ENCODE results near the gene SFXN4.
"Not testable (repeated sequence)": the region's sequence is repeated elsewhere in the genome, so short reads cannot be mapped to it uniquely, and the experiment has no call there.

The SFXN4 gene

DNA sequence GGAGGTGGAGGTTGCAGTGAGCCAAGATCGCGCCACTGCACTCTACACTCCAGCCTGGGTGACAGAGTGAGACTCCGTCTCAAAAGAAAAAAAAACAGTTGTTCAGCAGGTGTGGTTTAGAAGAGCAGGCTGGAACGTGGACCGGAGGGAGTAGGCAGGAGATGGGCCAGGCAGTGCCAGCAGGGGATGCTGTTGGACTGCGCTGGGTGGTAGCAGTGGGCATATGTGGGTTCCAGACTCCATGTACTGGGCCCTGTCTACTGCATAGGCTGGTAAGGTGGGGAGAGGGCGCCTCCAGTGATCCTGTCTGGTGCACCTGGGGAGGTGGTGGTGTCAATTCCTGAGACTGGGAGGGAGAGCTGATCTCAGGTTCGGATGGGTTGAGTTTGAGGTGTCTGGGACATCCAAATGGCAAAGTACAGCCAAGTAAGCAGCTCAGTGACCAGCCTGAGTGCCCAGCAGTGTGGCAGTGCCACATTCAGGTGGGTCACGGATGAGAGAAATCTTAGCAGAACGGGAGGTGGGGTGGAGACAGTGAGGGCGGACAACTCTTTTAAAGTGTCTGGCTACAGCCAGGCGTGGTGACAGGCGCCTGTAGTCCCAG lies 25.9 kb downstream of the SFXN4 start:
- DNase-seq (ENCODE audit: low read depth) = peak; percentile 31

DNA sequence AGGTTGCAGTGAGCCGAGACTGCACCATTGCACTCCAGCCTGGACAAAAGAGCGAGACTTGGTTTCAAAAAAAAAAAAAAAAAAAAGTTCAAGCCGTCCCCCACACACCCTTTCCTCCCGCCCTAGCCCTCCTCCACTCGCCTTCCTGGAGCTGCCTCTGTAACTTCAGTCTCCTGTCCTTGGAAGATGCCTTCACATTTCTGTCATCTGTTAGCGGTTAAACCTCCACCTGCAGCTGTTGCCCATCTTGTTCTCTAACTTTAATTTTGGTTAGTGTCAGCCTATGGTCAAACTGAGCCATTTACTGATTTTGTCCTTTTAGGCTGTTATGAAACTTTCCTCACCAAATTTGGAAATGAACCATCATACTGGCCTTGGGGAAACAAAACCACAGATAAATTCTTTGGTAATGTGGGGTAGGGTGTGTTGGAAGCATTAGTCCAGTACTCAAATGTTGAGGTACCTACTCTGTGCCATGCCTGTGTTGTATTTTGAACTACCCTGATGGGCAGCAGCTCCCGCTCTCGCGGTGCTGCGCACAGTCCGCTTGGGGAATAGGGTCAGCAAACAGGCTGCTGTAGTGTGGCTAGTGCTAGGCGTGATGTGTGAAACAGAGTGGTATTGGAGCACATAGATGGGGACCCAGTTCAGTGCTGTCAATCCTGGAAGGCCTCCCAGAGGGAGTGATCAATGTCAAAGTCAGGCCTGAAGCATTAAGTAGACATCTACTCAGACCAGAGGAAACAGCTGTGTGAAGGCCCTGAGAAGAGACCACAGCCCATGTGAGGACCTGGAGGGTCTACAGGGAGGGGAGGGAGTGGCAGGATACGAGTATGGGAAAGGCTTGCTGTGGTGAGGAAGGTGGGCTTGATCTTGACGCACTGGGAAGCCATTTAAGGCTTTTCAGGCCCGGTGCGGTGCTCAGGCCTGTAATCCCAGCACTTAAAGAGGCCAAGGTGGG lies 26.9 kb downstream of the SFXN4 start:
- DNase-seq (ENCODE audit: low read depth) = no peak

DNA sequence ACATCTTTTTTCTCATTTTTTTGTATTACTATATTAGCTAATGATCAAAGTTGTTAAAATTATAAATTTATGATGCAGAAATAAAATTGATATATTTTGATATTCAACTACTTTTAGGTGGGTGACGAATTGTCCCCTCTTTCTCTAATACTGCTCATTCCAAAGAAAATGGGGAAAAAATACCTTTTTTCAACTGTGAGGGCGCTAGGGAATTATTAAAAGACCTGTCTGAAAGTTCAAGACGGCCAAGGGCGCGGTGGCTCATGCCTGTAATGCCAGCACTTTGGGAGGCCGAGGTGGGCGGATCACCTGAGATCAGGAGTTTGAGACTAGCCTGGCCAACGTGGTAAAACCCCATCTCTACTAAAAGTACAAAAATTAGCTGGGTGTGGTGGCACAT lies 27.6 kb downstream of the SFXN4 start:
- not testable (repeated sequence) for DNase-seq (ENCODE audit: low read depth)

DNA sequence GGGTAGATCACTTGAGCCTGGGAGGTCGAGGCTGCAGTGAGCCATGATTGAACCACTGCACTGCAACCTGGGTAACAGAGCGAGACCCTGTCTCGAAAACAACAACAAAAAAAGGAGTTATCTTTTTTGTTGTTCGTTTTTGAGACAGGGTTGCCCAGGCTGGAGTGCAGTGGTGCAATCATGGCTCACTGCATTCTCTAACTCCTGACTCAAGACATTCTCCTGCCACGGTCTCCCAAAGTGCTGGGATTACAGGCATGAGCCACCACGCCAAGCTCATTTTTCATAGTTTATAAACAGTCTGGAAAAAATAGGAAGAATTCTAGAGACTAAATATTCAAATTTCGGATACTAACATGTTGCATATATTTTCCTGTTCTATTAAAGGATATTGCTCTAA lies 29.4 kb downstream of the SFXN4 start:
- DNase-seq (ENCODE audit: low read depth) = no peak

DNA sequence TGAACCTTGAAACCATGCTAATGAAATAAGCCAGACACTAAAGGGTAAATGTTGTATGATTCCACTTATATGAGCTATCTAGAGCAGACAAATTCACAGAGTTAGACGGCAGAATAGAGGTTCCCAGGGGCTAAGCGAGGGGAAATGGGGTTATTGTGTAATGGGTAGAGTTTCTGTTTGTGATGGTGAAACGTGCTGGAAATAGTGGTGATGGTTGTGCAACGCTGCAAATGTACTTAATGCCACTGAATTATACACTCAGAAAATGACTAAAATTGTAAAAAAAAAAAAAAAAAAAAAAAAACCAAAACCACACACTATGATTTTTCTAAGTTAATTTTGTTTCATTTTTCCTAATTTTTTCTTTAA lies 30.0 kb downstream of the SFXN4 start:
- DNase-seq (ENCODE audit: low read depth) = no peak

DNA sequence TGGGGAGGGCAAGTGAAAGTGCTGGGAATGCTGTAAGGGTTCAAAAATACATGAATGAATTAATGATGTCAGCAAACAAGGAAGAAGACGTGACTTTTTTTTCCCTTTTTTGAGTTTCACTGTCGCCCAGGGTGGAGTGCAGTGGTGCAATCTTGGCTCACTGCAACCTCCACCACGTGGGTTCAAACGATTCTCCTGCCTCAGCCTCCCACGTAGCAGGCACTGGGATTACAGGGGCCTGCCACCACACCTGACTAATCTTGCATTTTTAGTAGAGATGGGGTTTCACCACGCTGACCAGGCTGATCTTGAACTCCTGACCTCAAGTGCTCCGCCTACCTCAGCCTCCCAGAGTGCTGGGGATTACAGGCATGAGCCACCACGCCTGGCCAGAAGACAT lies 31.6 kb downstream of the SFXN4 start:
- no peak for DNase-seq (ENCODE audit: low read depth)

DNA sequence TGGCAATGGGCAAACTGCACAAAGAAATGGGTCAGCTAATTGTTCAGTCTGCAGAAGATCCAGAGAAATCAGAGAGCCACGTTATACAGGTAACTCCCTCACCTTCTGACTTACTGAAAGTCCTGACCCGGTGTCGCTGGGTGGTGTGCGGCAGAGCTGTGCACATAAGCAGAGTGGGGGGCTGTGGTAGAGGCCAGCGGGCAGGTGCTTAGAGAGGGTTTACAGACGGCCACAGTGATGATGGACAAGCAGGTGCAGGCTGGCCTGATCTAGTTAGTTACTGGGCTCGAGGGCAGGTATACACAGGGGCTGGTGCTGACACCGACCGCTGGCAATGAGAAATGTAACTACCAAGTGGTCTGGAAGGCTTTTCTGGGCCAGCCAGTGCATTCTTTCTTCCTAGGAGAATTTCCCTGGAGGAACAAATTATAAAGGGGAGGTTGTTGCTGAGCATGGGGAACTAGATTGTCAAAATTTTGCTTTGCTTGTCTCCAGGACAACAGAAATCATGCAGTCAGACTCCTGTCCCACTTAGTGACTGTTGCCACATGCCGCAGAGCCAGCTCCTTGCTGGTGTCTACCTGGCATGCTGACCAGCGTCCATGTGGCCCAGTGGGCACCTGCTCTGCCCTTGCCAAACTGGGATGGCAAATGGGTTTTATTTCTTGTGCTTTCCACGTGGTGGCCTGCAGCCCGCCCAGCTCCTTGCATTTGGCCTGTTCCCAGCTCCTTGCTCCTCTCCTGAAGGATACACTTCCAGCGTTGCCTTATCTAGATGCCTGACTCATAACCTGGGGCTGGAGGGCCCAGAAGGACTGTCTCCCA lies 32.8 kb downstream of the SFXN4 start:
- no peak for DNase-seq (ENCODE audit: low read depth)

DNA sequence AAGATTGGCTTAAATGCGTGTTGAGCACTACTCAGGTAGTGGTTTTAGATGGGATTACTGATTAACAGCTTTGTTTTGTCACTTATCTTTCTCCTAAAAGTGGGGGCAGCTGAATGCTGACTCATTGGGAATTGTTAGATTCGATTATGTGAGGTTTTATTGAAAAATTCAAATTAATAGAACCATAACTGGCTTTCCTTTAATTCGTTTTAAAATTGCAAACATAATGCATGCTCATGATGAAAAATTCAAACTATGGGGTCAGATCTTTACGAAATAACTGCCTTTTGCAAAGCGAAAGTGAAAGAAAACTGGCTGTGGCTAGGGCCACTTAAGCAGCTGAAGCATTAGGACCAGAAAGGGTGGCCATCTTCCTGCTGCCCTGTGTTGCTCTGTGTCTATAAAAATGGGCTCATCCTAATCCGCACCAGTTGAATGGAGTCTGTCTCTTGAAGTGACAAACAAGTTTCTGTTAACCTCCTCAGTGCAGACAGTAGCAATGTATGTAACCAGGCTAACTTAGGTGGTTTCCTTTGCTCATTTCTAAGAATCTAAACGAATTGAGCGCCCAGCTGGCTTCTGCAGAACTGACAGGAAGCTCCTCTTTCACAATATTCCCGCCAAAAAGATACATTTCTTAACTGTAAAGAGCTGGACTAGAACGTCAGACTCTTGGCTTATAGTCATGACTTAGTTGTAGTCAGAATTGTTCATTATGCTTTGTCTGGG lies 33.8 kb downstream of the SFXN4 start:
- DNase-seq (ENCODE audit: low read depth) = no peak

DNA sequence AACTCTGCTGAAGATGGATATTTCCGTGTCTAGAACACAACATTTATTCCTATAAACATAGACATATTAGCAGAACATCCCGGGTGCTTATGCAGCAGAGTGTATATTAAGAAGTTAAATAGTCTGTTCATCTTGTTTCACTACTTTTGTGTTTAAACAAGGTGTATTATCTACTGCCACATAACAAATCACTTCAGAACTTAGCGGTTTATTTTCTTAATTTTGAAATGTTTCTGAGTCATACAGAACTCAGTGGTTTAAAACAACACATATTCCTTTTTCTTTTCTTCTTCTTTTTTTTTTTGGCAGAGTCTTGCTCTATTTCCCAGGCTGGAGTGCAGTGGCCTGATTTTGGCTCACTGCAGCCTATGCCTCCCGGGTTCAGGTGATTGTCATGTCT lies 35.8 kb downstream of the SFXN4 start:
- no peak for DNase-seq (ENCODE audit: low read depth)

DNA sequence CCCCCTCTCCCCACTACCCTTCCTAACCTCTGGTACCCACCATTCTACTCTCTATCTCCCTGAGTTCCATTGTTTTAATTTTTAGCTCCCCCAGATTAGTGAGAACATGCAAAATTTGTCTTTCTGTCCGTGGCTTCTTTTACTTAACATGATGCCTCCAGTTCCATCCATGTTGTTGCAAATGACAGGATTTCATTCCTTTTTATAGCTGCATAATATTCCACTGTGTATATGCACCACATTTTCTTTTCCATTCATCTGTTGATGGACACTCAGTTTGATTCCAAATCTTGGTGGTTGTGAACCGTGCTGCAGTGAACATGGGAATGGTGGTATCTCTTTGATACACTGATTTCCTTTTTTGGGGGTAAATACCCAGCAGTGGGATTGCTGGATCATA lies 39.6 kb downstream of the SFXN4 start:
- DNase-seq (ENCODE audit: low read depth) = no peak

DNA sequence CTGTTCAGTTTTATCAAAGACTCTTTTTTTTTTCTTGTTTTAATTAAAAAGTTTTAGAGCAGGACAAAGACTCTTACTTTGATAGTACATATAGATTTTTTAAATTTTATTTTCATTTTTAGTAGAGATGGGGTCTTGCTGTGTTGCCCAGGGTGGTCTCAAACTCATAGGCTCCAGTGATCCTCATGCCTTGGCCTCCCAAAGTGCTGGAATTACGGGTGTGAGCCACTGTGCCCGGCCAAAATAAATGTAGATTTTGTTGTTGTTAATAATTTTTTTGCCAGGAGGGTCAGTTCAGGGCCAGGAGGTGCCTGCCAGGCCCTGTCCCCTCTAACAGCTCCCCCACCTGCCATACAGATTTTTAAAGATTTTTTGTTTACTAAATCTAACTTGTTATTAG lies 44.6 kb downstream of the SFXN4 start:
- no peak for DNase-seq (ENCODE audit: low read depth)

DNA sequence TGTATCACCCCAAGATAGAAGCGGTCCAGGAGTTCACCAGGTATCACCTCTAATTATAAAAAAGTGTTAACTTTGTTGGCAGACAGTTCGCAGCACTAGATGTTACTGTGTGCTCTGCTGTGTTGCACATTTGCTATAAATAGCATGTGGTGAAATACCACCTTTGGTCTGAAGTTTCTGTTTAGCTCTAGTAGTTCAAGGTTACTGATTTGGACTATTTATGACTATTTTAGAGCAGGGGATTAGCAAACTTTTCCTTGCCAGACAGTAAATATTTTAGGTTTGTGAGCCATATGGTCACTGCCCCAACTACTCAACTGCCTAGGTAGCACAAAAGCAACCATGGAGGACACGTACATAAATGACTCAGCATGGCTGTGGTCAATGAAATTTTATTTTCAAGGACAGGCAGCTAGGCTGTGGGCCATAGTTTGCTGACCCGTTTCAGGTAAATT lies 45.1 kb downstream of the SFXN4 start:
- DNase-seq (ENCODE audit: low read depth) = no peak

DNA sequence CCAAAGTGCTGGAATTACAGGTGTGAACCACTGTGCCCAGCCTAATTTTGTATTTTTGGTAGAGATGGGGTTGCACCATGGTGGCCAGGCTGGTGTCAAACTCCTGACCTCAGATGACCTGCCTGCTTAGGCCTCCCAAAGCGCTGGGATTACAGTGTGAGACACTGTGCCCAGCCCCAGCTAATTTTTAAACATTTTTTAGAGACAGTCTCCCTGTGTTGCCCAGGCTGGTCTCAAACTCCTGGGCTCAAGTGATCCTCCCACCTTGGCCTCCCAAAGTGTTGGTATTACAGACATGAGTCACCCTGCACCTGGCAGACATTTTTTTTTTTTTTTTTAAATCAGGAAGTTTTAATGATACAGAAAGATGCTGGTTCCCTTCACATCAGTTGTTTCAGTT lies 46.1 kb downstream of the SFXN4 start:
- no peak for DNase-seq (ENCODE audit: low read depth)

DNA sequence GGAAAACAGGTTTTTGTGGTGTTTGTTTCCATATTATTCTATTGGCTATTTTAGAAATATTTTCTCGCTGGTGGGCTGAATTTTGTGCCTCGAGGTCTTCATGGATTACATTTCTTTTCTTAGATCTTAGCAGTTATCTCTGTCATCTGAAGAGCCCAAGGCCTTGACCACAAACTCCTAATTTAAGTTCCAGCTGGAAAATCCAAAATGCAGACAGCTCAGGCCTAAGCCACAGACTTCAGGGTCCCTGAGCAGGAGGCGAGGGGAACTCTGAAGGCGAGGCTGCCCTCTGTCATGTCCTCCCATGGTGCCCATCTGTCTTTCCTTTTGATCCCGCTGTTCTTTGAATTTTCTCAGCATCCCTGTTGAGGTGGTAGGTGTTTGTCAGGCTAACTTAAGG lies 47.3 kb downstream of the SFXN4 start:
- DNase-seq (ENCODE audit: low read depth) = no peak

DNA sequence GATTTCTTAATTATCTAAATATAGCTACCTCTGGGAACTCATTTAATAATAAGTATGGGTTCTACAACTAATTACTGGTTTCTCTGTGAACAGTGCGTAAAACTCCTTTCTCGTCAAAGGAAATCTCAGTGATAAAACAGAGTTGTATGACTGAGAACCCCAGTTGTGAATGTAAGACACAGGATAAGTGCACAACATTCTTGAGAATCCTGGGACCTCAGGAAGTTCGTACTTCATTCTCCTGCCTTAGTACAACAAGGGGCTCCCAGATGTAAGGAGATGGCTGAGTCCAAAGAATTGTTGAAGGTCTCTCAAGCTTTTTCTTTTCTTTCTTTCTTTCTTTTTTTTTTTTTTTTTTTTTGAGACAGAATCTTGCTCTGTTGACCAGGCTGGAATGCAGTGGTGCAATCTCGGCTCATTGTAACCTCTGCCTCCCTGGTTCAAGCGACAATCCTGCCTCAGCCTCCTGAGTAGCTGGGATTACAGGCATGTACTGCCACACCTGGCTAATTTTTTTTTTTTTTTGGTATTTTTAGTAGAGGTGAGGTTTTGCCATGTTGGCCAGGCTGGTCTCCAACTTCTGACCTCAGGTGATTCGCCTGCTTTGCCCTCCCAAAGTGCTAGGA lies 49.1 kb downstream of the SFXN4 start:
- DNase-seq (ENCODE audit: low read depth) = no peak

DNA sequence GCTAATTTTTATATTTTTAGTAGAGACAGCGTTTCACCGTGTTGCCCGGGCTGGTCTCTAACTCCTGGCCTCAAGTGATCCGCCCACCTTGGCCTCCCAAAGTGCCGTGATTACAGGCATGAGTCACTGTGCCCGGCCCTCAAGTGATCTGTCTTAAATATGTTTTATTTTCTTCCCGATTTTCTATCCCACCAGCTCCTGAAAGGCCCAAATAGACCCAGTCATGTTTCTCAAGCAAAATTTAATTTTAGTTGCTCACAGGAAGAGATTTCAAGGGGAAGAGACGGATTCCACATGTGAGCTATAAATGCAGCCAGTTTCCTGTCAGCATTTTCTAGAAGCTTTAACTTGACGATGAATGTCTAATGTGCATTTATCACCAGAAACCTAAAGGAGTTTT lies 49.6 kb downstream of the SFXN4 start:
- no peak for DNase-seq (ENCODE audit: low read depth)

DNA sequence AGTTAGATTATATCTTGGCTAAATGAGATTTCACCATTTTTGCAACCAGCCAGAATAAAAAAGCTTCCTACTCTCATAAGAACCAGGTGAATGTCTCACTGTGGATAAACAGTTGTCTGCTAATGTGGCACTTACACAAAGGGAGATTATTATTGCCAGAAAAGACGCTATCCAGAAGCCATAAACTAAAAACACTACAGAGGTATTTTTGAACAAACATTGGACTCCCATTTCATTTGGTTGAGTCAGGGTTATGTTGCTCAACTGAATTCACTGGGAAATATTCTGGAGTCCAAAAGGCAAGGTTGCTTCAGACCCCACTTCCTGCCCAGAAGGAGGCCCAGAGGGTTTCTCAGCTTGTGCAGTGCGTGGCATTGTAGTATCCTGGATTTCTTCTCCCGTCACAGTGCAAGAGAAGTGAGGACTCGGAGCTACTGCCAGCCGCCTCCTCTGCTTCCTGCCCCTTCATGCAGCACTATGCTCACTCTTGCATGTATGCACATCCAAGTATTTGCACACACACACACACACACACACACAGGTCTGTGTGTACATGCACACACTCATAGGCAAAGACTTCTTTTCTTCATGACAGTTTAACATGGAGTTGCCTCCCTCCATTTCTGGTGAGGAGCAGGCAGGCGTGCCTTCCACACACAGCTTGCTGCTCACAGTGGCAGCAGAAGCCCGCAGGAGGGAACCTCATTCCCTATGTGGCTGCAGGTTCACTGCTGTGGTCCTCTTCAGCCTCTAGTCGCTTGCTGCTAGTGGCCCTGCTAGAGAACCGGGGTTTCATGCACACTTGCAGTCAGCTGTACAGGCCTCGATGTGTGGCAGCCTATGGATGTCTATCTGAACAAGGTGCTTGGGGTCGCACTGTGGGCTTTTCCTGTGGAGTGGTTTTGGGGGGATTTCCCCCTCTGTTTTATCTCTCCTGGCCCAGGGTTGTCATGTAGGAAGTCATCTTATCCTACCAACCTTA lies 51.5 kb downstream of the SFXN4 start:
- DNase-seq (ENCODE audit: low read depth) = no peak

DNA sequence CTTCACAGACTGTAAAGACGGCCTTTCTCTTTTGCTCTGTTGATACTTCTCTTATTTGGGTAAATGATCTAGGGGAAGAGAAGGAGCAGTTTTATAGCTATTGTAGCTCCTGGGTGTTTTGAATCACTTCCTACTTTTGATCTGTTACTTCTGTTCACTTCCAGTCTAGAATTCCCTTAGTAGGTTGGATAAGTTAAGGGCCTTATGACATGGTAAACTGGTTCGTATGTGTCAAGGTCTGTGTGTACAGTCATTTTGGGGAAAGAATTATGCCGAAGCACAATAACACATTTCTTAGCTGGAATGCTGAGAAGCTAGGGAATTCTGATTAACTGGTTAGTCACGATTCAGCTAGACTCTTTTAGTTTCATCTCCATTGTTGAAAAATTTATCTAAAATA lies 53.5 kb downstream of the SFXN4 start:
- no peak for DNase-seq (ENCODE audit: low read depth)

DNA sequence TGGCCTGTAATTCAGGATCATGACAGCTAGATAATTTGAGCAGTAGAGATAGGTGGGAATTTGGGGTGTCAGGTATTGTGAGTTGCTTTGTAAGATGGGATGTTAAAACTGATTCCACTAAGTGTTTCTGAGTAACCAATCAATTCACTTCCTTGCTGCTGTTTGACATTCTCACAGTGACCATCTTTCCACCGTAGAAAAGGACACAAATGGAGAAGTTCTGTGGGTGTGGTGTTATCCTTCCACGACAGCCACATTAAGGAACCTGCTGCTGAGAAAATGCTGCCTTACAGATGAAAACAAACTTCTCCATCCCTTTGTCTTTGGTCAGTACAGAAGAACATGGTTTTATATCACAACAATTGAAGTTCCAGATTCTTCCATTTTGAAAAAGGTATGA lies 57.7 kb downstream of the SFXN4 start:
- DNase-seq (ENCODE audit: low read depth) = not testable (repeated sequence)

DNA sequence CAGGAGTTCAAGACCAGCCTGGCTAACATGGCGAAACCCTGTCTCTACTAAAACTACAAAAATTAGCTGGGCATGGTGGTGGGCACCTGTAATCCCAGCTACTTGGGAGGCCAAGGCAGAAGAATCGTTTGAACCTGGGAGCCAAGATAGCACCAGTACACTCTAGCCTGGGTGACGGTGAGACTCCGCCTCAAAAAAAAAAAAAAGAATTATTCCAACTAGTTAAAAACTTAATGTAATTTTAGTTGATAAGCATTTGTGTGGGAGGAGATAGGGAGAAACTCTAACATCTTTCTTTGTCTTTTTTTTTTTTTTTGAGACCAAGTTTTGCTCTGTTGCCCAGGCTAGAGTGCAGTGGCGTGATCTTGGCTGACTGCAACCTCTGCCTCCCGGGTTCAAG lies 58.4 kb downstream of the SFXN4 start:
- DNase-seq (ENCODE audit: low read depth) = not testable (repeated sequence)
